HCT116 (cell line): ENCODE data around the gene FNDC1. TPM values are rescaled to one million over a fixed set of nuclear protein-coding genes. Genes with fewer than 3 reads are reported as not detected.

Source experiments
- ATAC-seq: fragments of 200-7000 bp; cut with Tn5 transposase; 2 replicates; pipeline ENCODE4 v1.9.1; 2020; ENCODE audit warnings: mild to moderate bottlenecking, moderate library complexity
- BruUV-seq: library from RNA; stranded (reverse); fragments of 400-500 nt; replicated peaks from 2 replicates; lab custom pipeline; 2021; lab: Mats Ljungman, UMichigan
- CTCF ChIA-PET: fragments of 300-600 bp; sonication (Branson Sonifier 250); formaldehyde crosslinking; loops from one replicate; lab custom pipeline; 2021; ENCODE audit warnings: antibody characterized with exemption; lab: Charles Lee
- POLR2A ChIA-PET: fragments of 300-600, 350-600 bp; sonication (Branson Sonifier 250); formaldehyde crosslinking; loops from one replicate; lab custom pipeline; 2021; ENCODE audit warnings: antibody characterized with exemption; lab: Charles Lee
- RAD21 ChIA-PET, 2 experiments: fragments of 300-600 bp; sonication (Branson Sonifier 250); formaldehyde crosslinking; loops; one replicate each; lab custom pipeline; 2023; ENCODE audit warnings: low total read pairs in 2 of 2; ENCODE audit not compliant: uncharacterized antibody in 2 of 2, unreplicated experiment in 2 of 2, low non-redundant PET in 1 of 2; lab: Charles Lee
- DNase-seq: peaks from one replicate; pipeline ENCODE4 v3.0.0-alpha.2; 2010; ENCODE audit warnings: low read depth, low spot score
- H2AFZ ChIP-seq: fragments of 200-600 bp; shearing (Covaris generic), sonication (generic); 2 replicates; pipeline ENCODE4 v1.6.1; 2017; ENCODE audit warnings: low read depth, mixed run types, mixed read lengths, antibody characterized with exemption, low read length; ENCODE audit not compliant: poor library complexity, severe bottlenecking
- H3K27ac ChIP-seq: 2 replicates; pipeline ENCODE4 v1.5.1; 2012; ENCODE audit warnings: low read depth, low read length
- H3K27me3 ChIP-seq: fragments of 200-600 bp; sonication (generic); 2 replicates; pipeline ENCODE4 v1.6.1; 2016; ENCODE audit warnings: mixed run types, low read length, mixed read lengths; ENCODE audit not compliant: insufficient read depth
- H3K36me3 ChIP-seq, 2 experiments: fragments of 200-500 bp in 1 of 2; fragments of 200-600 bp in 1 of 2; sonication (Bioruptor generic) in 1 of 2; sonication (generic) in 1 of 2; 2 replicates each; pipeline versions ENCODE4 v1.5.1 to v1.6.1; 2014 to 2016; ENCODE audit warnings: low read length in 2 of 2, inconsistent platforms in 1 of 2, mixed read lengths in 1 of 2, mixed run types in 1 of 2; ENCODE audit not compliant: insufficient read depth in 2 of 2, control insufficient read depth in 1 of 2
- H3K4me1 ChIP-seq, 2 experiments: fragments of 200-600 bp in 1 of 2; sonication (generic) in 1 of 2; 2 replicates each; pipeline versions ENCODE4 v1.5.1 to v1.6.1; 2012 to 2017; ENCODE audit warnings: low read length in 2 of 2, inconsistent platforms in 1 of 2, mild to moderate bottlenecking in 1 of 2, mixed read lengths in 1 of 2, mixed run types in 1 of 2, moderate library complexity in 1 of 2; ENCODE audit not compliant: insufficient read depth in 2 of 2, control insufficient read depth in 1 of 2
- H3K4me2 ChIP-seq: fragments of 200-600 bp; sonication (generic); 2 replicates; pipeline ENCODE4 v1.6.1; 2017; ENCODE audit warnings: mixed run types, low read length, mixed read lengths
- H3K4me3 ChIP-seq, 2 experiments: fragments of 200-600 bp in 1 of 2; sonication (generic) in 1 of 2; replicated peaks in 1 of 2; 2 replicates each; pipeline ENCODE4 v1.5.1; 2011 to 2016; ENCODE audit warnings: low read length in 2 of 2, control low read depth in 1 of 2, low read depth in 1 of 2, mild to moderate bottlenecking in 1 of 2, mixed read lengths in 1 of 2, mixed run types in 1 of 2
- H3K79me2 ChIP-seq: fragments of 200-600 bp; sonication (generic); 2 replicates; pipeline ENCODE4 v1.6.1; 2017; ENCODE audit warnings: mild to moderate bottlenecking, mixed run types, low read length, moderate library complexity, mixed read lengths; ENCODE audit not compliant: insufficient read depth
- H3K9ac ChIP-seq: fragments of 200-600 bp; sonication (generic); 2 replicates; pipeline ENCODE4 v1.6.1; 2016; ENCODE audit warnings: low read length, mixed read lengths
- H3K9me2 ChIP-seq: fragments of 200-600 bp; sonication (generic), shearing (Covaris generic); 2 replicates; pipeline ENCODE4 v1.6.1; 2017; ENCODE audit warnings: mixed run types, mild to moderate bottlenecking, moderate library complexity; ENCODE audit not compliant: insufficient read depth
- H3K9me3 ChIP-seq, 2 experiments: fragments of 200-500 bp in 1 of 2; fragments of 200-600 bp in 1 of 2; sonication (Bioruptor generic) in 1 of 2; sonication (generic) in 1 of 2; 2 replicates each; pipeline ENCODE4 v1.6.1; 2014 to 2017; ENCODE audit warnings: low read length in 2 of 2, mixed read lengths in 2 of 2, inconsistent platforms in 1 of 2, low read depth in 1 of 2, mild to moderate bottlenecking in 1 of 2, mixed run types in 1 of 2, moderate library complexity in 1 of 2; ENCODE audit not compliant: control insufficient read depth in 1 of 2, insufficient read depth in 1 of 2
- H4K20me1 ChIP-seq: fragments of 200-600 bp; sonication (generic), shearing (Covaris generic); 2 replicates; pipeline ENCODE4 v1.6.1; 2017; ENCODE audit warnings: mixed run types, mild to moderate bottlenecking, moderate library complexity; ENCODE audit not compliant: insufficient read depth
- POLR2AphosphoS5 ChIP-seq: IDR thresholded peaks from 2 replicates; pipeline ENCODE4 v1.6.1; 2011; ENCODE audit warnings: mild to moderate bottlenecking, low read depth, low read length, moderate library complexity
- SIN3A ChIP-seq: IDR thresholded peaks from 2 replicates; pipeline ENCODE4 v1.6.1; 2012; ENCODE audit warnings: low read depth
- TCF7L2 ChIP-seq: IDR thresholded peaks from 2 replicates; pipeline ENCODE4 v1.7.0; 2011; ENCODE audit warnings: borderline replicate concordance, inconsistent platforms; ENCODE audit not compliant: insufficient read depth, insufficient read length; ENCODE audit errors: extremely low read depth
- YY1 ChIP-seq: IDR thresholded peaks from 2 replicates; pipeline ENCODE4 v1.6.1; 2011; ENCODE audit warnings: low read length, low read depth, moderate library complexity, mild to moderate bottlenecking; ENCODE audit not compliant: insufficient replicate concordance; ENCODE audit errors: extremely low read depth
- ZNF274 ChIP-seq: fragments of 200-500 bp; sonication (Bioruptor generic); IDR thresholded peaks from 2 replicates; pipeline ENCODE4 v1.6.1; 2014; ENCODE audit warnings: mild to moderate bottlenecking, low read depth, low read length, inconsistent platforms
- intact Hi-C: fragments of 100-400 bp; cut with micrococcal nuclease; formaldehyde crosslinking; loops from 2 replicates; pipeline ENCODE4 v1.10.0; 2022
- total RNA-seq: library from RNA; stranded (reverse); gene quantifications from one replicate; pipeline ENCODE4 v1.2.1, GENCODE V29; 2021; ENCODE audit not compliant: unreplicated experiment
- TF ChIP-seq, protein P1 (sequence below): IDR thresholded peaks from 2 replicates; pipeline ENCODE4 v1.6.1; 2012
- TF ChIP-seq, protein P2 (sequence below): IDR thresholded peaks from 2 replicates; pipeline ENCODE4 v1.6.1; 2012; ENCODE audit warnings: low read depth

Gene FNDC1
- total RNA-seq, 1 experiment from 2014 or later = 0.07 TPM

DNA sequence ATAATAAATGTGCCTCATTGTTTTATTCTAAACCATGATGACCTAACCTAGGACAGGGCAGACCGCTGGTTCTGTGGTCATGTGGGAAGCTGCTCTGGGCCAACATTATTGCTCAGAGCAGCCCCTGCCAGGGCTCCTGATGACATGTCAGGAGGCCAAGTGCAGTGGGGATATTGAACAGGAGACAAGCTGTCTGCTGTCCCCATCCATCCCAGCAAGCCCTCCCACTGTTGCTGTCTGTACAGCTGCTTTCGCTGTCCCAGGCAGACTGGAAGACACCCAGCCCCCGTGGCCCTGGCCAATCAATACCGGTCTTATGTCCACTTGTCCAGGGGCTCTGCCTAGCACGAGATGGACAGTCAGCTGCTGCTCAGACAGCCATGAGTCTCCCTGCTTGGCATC is 43.2 kb upstream of the FNDC1 start:
- RAD21 ChIA-PET = no interaction called here
- POLR2A ChIA-PET = no interaction called here

DNA sequence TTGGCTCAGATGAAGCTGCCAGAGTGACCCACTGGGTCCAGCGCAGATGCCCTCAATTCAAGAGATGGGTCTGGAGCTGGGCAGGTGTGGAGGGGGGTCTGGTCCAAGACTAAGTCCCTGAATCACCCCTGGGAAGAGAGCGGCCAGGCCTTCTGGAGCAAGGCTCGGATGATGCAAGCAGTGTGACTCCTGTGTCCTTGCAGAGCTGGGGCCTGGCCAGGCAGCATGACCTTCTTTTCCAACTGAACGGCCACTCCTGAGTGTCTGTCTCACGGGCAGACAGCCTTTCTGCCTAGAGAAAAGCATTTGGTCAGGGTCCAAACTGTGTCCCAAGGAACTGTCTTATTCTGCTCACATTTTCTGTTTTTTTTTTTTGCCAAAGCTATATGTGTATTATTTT is 42.6 kb upstream of the FNDC1 start:
- H3K27ac ChIP-seq = no peak overlapping the region
- ChIA-PET RAD21 (no interaction called here), POLR2A (no interaction called here), CTCF (interaction anchor here (1.5 kb wide), 1 partner anchor 17 kb away, joined by 3 read pairs; no protein-coding TSS in a partner anchor)
- H3K27me3 ChIP-seq = no peaks in the 10 kb centered on the region
- DNase-seq = no peak
- no peaks in the 10 kb centered on the region for H4K20me1 ChIP-seq
- TF ChIP-seq POLR2AphosphoS5 (no peak), SIN3A (no peak), TCF7L2 (no peak), ZNF274 (no peak), YY1 (no peak)
- TF ChIP-seq, protein P1, sequence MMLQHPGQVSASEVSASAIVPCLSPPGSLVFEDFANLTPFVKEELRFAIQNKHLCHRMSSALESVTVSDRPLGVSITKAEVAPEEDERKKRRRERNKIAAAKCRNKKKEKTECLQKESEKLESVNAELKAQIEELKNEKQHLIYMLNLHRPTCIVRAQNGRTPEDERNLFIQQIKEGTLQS = no peak
- TF ChIP-seq, protein P2, sequence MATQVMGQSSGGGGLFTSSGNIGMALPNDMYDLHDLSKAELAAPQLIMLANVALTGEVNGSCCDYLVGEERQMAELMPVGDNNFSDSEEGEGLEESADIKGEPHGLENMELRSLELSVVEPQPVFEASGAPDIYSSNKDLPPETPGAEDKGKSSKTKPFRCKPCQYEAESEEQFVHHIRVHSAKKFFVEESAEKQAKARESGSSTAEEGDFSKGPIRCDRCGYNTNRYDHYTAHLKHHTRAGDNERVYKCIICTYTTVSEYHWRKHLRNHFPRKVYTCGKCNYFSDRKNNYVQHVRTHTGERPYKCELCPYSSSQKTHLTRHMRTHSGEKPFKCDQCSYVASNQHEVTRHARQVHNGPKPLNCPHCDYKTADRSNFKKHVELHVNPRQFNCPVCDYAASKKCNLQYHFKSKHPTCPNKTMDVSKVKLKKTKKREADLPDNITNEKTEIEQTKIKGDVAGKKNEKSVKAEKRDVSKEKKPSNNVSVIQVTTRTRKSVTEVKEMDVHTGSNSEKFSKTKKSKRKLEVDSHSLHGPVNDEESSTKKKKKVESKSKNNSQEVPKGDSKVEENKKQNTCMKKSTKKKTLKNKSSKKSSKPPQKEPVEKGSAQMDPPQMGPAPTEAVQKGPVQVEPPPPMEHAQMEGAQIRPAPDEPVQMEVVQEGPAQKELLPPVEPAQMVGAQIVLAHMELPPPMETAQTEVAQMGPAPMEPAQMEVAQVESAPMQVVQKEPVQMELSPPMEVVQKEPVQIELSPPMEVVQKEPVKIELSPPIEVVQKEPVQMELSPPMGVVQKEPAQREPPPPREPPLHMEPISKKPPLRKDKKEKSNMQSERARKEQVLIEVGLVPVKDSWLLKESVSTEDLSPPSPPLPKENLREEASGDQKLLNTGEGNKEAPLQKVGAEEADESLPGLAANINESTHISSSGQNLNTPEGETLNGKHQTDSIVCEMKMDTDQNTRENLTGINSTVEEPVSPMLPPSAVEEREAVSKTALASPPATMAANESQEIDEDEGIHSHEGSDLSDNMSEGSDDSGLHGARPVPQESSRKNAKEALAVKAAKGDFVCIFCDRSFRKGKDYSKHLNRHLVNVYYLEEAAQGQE = no peak
- no peaks in the 10 kb centered on the region for H3K4me1 ChIP-seq
- H2AFZ ChIP-seq = no peak overlapping the region
- H3K79me2 ChIP-seq = no peaks in the 10 kb centered on the region
- H3K36me3 ChIP-seq = no peaks in the 10 kb centered on the region
- H3K9me2 ChIP-seq = no peaks in the 10 kb centered on the region
- no peak for ATAC-seq
- no peak overlapping the region for H3K4me2 ChIP-seq
- intact Hi-C loops = no loop called here
- no TSS peak for BruUV-seq
- H3K9ac ChIP-seq = no peak overlapping the region
- no peak overlapping the region for H3K4me3 ChIP-seq
- no peaks in the 10 kb centered on the region for H3K9me3 ChIP-seq

More for the DNA sequence above, 43.2 kb upstream of the FNDC1 start:
- CTCF ChIA-PET = interaction anchor here (0.9 to 1.5 kb wide), 2 partner anchors 8 to 16 kb away, joined by 3 to 7 read pairs; no protein-coding TSS in a partner anchor
- Histone ChIP-seq H3K4me2 (no peak overlapping the region), H3K27me3 (no peaks in the 10 kb centered on the region), H3K9me3 (no peaks in the 10 kb centered on the region), H3K9ac (no peak overlapping the region), H3K79me2 (no peaks in the 10 kb centered on the region), H3K27ac (no peak overlapping the region), H4K20me1 (no peaks in the 10 kb centered on the region), H3K4me3 (no peak overlapping the region), H3K36me3 (no peaks in the 10 kb centered on the region), H3K9me2 (no peaks in the 10 kb centered on the region), H2AFZ (no peak overlapping the region), H3K4me1 (no peaks in the 10 kb centered on the region)
- intact Hi-C loops = no loop called here
- BruUV-seq = no TSS peak
- TF ChIP-seq SIN3A = no peak
- no peak for ATAC-seq
- no peak for DNase-seq
